ENCODE measurements around the gene IZUMO4.
A peak's percentile ranks its signal among the peaks of the same experiment; 100 is the strongest.
"Not testable (repeated sequence)": the region's sequence is repeated elsewhere in the genome, so short reads cannot be mapped to it uniquely, and the experiment has no call there.

IZUMO4 gene

DNA sequence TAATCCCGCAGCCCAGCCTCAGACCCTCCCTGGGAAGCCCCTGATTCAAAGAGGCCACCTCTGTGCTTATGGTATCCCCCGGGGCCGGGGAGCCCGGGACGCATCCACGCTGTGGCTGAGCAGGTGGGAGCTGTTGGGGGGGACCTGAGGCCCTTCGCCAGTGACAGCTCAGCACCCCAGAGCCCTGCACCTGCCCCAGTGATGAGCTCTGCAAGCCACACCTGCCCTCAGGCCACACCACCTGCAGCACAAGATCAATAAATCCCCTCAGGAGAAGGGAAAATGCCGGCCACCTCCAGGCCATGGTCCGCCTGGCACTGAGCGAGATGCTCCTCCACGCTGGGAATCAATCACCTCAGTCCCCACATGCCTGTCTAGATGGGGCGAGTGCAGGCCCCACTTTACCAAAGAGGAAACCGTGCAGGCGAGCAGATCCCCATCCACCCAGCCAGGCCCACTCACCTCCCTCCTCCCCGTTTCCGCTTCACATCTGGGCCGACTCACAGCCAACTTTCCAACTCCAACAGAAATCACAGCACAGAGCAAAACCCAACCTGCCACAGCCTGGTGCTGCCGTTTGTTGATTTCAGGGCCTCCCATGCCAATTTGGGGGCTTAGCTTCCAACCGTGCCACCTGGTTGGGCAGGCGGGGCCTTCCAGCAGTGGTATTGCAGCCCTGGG, 13.4 kb upstream of the IZUMO4 start:
- DNase-seq: no peak

DNA sequence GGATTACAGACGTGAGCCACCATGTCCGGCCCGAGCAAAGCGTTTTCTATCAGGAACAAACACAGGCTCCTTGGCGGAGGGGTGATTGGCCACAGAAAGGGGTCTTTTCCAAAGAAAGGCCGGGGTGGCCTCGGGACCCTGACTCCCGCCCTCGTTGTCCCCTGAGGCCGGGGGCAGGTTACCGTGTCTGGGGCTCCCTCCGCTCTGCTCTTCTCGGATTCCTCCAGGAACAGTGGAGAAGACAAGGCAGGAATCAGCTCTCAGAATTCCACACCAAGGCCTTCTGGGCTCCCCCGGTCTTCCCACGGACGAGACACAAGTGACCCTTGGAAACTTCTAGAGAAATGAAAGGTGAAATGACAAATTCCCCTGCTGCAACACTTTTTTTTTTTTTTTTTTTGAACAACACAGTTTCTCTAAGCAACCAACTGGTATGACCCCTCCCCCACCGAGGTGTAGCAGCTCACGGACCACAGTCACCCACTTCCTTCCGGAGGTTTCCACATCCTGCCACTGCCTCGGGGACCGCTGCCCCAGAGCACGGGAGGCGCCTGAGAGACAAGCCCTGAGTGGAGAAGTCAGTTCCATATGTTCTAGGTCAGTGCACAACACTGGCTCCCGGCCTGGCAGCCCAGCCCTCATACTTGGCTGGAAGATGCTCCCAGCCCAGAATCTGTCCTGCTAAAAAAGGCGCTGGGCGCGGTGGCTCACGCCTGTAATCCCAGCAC, 11.6 kb upstream of the IZUMO4 start:
- DNase-seq: no peak

DNA sequence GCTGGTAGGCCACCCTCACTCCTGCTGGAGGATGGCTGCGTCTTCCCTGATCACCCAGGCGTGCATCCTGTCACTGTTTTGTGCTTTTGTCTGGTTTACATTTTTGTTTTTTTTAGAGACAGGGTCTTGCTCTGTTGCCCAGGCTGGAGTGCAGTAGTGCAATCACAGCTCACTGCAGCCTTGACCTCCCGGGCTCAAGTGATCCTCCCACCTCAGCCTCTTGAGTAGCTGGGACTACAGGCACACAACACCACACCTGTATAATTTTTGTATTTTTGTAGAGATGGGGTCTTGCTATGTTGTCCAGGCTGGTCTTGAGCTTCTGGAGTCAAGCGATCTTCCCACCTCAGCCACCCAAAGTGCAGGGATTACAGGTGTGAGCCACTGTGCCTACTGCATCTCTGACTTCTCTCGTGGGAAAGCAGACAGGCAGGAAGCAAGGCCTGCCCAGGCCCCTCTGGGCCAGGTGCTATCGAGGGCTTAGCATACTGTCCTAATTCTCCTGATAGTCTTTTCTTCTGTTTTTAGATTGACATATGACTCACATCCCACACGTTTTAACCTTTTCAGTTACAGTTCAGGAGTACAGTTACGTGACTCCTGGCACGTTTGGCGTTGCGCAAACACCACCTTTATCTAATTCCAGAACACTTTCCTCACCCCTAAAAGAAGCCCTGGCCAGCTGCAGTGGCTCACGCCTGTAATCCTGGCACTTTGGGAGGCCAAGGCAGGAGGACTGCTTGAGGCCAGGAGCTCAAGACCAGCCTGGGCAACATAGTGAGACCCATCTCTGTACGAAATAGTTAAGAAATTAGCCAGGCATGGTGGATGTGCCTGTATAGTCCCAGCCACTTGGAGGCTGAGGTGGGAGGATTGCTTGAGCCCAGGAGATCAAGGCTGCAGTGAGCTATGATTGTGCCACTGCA, 9.8 kb upstream of the IZUMO4 start:
- not testable (repeated sequence) for DNase-seq

DNA sequence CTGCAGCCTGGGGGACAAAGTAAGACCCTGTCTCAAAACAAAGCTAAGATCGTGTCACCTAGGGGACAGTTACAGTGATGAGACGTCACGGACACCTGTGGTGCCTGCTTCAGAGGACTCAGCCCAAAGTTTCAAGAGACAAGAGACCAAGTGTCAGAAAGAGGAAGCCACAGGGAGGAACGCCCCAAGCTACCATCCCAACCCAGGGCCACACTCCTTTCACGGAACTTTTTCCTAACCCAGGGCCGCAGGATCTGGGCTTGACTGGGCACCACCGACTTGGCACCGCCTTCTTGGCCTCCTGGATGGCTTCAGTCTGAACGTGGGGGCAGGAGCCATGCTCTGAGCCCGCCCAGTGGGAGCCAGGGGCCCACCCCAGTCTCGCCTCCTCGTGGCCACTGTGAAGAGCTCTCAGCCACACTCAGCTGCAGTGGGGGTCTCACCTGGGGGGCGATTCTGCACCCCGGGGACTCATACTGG, 9.1 kb upstream of the IZUMO4 start:
- DNase-seq: no peak

DNA sequence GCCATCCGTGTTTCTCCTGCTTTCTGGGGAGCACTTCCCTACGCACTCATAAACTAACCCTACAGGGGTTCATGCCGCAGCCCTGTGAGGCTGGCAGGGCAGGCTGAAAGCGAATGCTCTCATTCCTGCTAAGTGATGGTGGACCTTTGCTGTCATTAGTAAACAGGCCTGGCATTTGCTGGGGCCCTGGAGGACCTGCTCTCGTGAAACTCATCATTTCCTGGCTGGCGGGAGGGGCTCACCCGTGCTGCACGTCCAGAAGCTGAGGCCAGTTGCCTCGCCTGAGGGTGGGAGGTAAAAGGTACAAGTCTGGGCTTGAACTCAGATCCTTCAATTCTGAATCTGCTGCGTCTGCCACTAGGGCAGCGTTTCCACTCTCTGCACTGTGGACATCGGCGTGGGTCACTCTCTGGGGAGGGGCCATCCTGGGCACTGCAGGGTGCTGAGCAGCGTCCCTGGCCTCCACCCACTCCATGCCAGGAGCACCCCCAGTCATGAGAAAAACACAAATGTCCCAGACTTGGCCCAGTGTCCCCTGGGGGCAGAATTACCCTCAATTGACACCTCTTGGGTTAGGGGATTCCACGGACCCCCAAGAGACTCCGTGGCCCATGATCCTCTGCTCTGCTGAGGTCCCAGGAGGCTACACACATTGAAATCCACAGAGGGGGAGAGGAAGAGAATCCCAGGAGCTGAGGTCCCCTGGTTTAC, 7.6 kb upstream of the IZUMO4 start:
- DNase-seq: no peak

DNA sequence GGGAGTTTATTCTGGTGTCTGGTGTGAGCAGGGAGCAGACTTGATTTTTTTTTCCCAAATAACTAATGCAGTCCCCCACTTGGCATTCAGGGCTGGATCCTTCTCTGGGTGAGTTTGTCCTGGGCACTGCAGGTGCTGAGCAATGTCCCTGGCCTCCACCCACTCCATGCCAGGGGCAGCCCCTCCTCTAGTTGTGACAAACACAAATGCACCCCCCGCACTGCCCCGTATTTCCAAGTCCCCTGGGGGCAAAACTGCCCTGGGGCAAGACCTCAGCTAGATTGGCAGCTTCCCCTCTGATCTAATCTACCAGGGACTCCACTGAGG, 7.0 kb upstream of the IZUMO4 start:
- no peak for DNase-seq

DNA sequence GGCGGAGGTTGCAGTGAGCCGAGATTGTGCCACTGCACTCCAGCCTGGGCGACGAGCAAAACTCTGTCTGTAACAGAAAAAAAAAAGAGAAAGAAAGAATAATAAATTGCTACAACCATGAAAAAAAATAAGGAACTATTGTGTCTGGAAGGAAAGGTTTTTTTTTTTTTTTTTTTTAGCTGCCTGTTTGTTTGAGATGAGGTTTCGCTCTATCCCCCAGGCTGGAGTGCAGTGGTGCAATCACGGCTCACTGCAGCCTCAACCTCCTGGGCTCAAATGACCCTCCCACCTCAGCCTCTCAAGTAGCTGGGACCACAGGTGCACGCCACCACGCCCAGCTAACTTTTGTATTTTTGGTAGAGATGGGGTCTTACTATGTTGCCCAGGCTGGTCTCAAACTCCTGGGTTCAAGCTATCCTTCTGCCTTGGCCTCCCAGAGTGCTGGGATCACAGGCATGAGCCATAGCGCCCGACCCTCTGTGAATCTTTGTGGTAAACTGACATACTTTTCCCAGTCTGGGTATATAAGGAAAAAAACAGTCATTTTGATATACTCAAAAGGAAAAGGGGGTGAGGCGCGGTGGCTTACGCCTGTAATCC, 4.7 kb upstream of the IZUMO4 start:
- not testable (repeated sequence) for DNase-seq

DNA sequence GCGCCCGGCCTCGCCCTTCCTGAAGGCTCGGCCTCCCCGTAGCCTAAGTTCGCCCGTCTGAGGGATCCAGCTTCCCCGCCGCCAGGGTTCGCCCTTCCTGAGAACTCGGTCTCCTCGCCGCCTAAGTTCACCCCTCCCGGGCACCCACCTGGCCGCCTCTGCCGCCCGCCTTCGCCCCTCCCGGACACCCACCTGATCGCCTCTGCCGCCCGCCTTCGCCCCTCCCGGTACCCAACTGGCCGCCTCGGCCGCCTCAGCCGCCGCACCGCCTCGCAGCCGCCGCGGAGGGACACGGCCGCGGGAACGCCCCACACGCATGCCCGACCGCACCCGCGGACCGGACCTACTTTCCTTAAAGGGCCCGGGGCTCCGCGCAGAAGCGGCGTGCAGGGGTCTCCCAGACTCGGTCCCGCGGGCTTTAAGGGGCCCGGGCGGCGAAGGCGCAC, 658 bp upstream of the IZUMO4 start, which contains the start of gene MOB3A:
MOB3A (minus strand) TSS at position 293 of the 446 bp plus-strand sequence. CDS start 17,766 bp downstream, outside the sequence.
- DNase-seq: peak; percentile 89

DNA sequence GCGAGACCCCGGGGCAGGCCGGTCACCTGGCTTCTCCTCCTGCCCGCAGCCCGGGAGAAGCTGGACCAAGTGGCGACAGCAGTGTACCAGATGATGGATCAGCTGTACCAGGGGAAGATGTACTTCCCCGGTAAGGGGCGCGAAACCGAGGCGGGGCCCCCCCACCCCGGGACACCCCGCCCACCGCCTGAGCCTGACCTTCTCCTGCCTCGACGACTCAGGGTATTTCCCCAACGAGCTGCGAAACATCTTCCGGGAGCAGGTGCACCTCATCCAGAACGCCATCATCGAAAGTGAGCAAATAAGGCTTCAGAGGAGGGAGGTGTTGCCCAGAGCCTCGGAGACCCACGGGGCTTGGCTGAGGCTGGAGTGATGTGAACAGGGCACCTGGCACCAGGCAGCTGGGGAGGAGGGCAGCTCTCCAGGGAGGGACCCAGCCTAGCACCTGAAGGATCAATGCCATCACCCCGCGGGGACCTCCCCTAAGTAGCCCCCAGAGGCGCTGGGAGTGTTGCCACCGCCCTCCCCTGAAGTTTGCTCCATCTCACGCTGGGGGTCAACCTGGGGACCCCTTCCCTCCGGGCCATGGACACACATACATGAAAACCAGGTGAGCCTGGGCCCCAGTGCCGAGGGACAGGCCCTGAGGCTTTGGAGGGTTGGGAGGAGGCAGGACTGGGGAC, 629 bp downstream of the IZUMO4 start:
- peak; percentile 9 for DNase-seq

DNA sequence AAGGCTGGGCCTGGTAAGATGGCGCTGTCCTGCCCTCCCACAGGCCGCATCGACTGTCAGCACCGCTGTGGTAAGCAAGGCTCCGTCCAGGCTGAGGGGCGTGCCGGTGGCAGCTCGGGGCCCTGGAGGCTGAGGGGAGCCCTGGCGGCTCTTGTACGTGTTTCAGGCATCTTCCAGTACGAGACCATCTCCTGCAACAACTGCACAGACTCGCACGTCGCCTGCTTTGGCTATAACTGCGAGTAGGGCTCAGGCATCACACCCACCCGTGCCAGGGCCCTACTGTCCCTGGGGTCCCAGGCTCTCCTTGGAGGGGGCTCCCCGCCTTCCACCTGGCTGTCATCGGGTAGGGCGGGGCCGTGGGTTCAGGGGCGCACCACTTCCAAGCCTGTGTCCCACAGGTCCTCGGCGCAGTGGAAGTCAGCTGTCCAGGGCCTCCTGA, 1.2 kb downstream of the IZUMO4 start:
- no peak for DNase-seq

DNA sequence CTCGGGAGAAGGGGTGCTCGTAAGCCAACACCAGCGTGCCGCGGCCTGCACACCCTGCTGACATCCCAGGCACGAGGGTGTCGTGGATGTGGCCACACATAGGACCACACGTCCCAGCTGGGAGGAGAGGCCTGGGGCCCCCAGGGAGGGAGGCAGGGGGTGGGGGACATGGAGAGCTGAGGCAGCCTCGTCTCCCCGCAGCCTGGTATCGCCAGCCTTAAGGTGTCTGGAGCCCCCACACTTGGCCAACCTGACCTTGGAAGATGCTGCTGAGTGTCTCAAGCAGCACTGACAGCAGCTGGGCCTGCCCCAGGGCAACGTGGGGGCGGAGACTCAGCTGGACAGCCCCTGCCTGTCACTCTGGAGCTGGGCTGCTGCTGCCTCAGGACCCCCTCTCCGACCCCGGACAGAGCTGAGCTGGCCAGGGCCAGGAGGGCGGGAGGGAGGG, 2.4 kb downstream of the IZUMO4 start:
- DNase-seq: no peak

DNA sequence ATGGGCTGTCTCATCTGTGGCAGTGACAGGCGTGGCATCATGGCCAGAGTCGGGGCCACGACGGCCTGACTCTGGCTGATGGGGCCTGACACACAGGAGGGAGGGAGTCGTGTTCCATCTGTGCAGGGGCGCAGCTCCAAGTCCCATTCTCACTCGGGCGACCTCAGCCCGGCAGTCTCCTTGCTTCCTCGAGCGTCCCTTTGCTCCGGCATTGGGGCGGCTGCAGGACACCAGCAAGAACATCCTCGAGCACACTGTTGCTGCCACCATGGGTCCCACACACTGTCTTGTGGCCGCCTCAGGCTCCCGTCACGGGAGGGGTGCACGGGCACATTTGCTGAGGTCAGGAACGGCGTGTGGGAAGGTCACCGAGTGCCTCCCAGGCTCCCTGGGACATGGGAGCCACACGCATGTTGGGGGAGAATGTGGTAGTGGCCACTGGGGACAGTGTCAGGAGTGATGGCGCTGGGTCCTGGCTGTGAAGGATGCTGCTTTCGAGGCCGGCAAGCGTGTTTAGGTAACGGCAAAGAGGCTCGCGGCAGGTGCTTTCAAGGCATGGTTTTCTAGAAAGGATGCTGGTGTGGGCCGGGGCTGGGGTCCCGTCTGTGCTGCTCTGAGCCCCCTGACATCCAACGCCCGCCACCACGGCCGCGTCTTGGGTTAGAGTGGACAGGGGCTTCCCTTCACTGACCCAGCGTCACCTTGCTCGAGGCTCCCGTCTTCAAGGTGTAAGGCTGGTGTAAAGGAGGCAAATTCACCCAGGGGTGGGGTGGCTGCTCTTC, 3.4 kb downstream of the IZUMO4 start:
- DNase-seq: no peak

DNA sequence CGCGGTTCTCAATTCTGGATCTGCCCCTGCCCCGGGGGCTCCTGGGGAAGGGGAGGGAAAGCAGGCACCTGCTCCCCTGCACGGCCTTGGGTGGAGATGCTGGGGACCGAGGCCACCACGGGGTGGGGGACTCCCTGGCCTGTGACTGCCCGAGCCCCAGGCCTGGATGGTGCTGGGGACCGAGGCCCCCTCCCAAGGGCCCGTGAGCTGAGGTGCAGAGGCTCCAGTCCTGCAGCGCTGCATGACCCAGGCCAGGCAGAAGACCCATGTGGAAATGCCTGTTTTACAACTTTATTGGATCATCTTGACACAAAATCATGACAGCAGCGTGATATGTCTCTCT, 4.0 kb downstream of the IZUMO4 start:
- DNase-seq: no peak

DNA sequence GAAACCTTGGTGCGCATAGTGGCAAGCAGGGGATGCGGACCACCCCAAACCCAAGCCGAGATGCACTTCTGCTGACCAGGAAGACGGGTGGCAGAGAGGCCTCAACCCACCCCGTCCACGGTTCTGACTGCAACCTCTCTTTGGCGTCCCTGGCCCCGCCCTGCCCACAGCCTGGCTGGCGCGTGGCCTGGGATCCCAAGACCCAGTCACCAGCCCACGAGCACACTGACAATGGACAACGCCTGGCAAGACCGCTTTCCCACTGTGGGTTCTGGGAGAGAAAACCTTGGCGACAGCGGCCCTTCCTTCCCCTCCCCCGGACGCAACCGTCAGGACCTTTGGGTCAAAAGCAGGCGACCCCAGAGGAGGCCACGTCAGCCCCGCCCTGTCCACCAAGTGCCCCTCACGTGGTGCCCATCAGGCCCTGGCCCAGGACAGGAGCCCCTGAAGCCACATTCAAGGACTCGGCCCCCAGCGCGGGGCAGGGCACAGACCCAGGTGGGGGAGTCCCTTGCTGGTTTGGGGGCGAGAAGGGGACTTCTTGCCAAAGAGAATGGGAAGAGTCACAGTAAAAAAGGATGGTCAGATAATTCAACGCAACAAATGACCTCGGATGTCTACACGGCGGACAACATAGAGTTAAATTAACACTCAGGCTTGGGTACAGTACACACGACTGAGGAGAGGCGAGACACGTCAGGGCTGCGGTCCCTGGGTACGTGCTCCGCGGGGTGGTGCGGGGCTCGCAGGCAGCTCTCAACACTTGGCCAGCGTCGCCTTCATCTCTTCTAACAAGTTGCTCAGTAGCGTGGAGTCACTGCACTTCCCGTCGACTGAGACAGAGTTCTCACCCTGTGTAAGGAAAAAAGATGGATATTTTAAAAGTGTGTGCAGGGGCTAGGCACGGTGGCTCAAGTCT, 5.0 kb downstream of the IZUMO4 start:
- no peak for DNase-seq

DNA sequence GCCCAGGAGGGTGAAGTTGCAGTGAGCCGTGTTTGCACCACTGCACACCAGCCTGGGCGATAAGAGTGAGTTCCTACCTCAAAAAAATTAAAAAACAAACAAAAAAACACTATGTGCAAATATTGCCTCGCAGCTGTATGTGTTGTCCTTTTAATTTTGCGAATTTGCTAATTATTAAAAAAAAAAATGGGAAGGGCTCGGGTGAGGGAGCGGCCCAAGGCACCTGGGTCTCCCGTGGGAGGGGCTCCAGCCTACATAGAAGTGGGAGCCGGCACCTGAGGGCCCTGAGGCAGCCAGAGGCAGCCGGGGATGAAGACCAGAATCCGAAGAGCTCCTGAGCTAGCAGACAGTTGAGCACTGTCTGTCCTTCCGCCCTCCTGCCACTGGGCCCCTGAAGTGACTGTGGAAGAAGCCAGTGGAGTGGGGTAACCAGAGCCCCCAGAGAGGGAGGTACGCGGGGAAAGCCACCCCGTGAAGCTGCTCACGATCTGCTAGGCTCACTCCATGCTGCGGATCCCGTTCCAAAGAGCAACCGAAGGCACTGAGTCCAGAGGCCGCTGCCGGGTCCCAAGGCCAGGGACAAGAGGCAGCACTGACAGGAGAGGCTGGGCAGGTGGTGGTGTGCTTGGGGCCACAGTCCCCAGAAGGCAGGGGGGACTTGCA, 6.5 kb downstream of the IZUMO4 start:
- no peak for DNase-seq

DNA sequence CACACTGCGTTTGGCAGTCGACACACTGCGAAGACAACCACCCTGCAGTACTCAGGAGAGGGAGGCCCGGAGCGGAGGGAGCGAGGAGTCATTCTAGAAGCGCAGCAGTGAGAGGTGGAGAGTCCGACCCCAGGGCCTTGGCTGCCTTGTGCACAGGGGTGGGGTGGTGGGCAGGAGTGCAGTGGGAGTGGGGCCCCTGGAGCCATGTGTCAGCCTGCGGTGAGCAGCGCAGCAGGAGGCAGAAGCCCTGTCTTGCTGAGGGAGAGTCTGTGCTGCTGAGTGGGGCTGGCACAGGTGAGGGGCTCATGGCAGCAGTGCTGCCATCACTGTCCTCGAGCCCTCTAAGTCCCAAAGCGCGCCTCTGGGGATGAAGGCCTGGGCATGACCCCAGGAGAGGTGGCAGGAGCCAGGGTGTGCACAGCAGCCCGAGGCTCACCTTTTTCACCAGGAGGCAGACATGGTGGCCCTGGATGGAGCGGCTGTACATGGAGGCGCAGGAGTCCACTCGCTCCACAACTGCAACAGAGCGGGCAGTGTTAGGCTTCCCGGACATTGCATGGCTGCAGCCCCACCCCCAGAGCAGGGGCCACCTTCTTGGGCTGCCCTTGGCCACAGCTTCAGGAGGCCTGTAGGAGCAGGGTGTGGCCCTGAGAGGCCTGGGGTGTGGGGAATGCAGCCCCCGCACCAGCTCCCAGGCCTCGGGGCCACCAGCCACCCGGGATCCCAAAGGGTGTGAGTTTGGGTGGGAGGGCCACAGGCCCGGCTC, 11.7 kb downstream of the IZUMO4 start:
- DNase-seq: no peak

DNA sequence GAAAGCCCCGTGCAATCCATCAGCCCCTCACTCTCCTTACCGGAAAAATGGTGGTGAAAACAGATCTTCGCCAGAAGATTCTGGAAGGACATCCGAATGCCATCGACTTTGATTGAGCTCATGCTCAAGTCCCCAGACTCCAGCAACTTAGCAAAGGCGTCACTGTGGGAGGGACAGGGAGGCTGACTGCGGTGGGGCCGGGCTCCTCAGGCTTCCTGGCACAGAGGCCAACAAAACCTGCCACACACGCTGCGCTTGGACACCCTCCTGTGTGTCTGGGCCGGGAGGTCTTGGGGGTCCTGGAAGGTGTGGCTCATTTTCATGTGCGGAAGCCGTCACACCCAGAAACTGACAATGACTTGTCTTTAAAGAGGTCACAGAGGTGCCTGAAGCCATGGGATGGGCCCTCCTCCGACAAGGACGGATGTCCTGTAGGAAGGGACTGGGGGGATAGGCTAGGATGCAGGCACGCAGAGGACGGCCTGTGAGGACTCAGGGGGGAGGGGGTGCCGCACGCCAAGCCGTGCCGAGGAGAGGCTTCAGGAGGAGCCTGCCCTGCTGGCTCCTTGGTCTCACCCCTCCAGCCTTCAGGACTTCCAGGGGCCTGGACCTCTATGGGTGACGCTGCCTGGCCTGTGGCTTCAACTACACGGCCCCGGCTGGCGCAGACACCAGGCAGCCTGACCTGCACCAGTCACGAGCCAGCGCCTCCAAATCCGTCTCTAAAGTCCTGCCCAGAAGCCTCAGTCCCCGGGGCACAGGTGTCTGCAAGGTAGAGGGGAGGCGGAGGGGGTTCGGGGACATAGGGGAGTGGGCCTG, 12.5 kb downstream of the IZUMO4 start:
- no peak for DNase-seq
